ENCODE results near the gene DLG1. TPM values are rescaled to one million over a fixed set of nuclear protein-coding genes. Genes with fewer than 3 reads are reported as not detected.
"Not testable (repeated sequence)": the region's sequence is repeated elsewhere in the genome, so short reads cannot be mapped to it uniquely, and the experiment has no call there.

DLG1 gene
- total RNA-seq, 1 donor from 2014 or later = 60.1 TPM

GRCh38 chr3:197068077-197068476 is 230.3 kb downstream of the DLG1 start:
- no peaks in the 10 kb centered on the region for H3K9me3 ChIP-seq (replicated peaks)
- no peaks in the 10 kb centered on the region for H3K27me3 ChIP-seq (ENCODE audit: low read depth)
- H3K27ac ChIP-seq (replicated peaks) = no peak overlapping the region
- intact Hi-C loops (cut with micrococcal nuclease) = no loop called here
- H3K4me3 ChIP-seq = no peak overlapping the region
- no peak for DNase-seq
- H3K36me3 ChIP-seq = peaks cover 33% of the 10 kb centered on the region
- no peak for TF ChIP-seq CTCF (IDR thresholded peaks at IDR 0.05; ENCODE audit: borderline replicate concordance)
- H3K4me1 ChIP-seq = no peaks in the 10 kb centered on the region

GRCh38 chr3:197064771-197065170 is 233.6 kb downstream of the DLG1 start:
- H3K4me1 ChIP-seq = no peaks in the 10 kb centered on the region
- H3K36me3 ChIP-seq = peaks cover 63% of the 10 kb centered on the region
- no peak for TF ChIP-seq CTCF (IDR thresholded peaks at IDR 0.05; ENCODE audit: borderline replicate concordance)
- no peaks in the 10 kb centered on the region for H3K9me3 ChIP-seq (replicated peaks)
- DNase-seq = no peak
- intact Hi-C loops (cut with micrococcal nuclease) = no loop called here
- H3K27me3 ChIP-seq (ENCODE audit: low read depth) = no peaks in the 10 kb centered on the region
- H3K27ac ChIP-seq (replicated peaks) = no peak overlapping the region
- H3K4me3 ChIP-seq = no peak overlapping the region

- no peak overlapping the region for H3K4me3 ChIP-seq
- DNase-seq = no peak
- H3K4me1 ChIP-seq = no peaks in the 10 kb centered on the region
- no peak overlapping the region for H3K27ac ChIP-seq (replicated peaks)
- H3K36me3 ChIP-seq = peaks cover 86% of the 10 kb centered on the region
- no peak for TF ChIP-seq CTCF (IDR thresholded peaks at IDR 0.05; ENCODE audit: borderline replicate concordance)
- H3K27me3 ChIP-seq (ENCODE audit: low read depth) = no peaks in the 10 kb centered on the region
- H3K9me3 ChIP-seq (replicated peaks) = no peaks in the 10 kb centered on the region
- intact Hi-C loops (cut with micrococcal nuclease) = no loop called here
Observed at GRCh38 chr3:197062446-197062845, 236.0 kb downstream of the DLG1 start.

DNA sequence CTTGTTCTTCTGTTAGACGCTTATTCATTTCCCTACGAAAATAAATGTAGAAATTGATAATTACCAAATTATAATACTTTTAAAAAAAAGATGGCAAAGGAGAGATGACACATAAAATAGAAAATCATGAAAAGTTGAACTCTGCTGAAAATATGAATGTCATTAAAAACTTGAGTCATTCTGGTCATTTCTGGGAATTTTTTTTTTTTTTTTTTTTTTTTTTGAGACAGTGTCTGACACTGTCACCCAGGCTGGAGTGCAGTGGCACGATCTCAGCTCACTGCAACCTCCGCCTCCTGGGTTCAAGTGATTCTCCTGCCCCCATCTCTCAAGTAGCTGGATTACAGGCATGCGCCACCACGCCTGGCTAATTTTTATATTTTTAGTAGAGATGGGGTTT is 246.8 kb downstream of the DLG1 start:
- H3K36me3 ChIP-seq = peaks cover 81% of the 10 kb centered on the region
- H3K4me1 ChIP-seq; H3K27ac ChIP-seq (replicated peaks); H3K27me3 ChIP-seq (ENCODE audit: low read depth); DNase-seq; H3K4me3 ChIP-seq; intact Hi-C loops (cut with micrococcal nuclease); H3K9me3 ChIP-seq (replicated peaks): not testable (repeated sequence)

- DNase-seq = no peak
- H3K9me3 ChIP-seq (replicated peaks) = no peaks in the 10 kb centered on the region
- no peaks in the 10 kb centered on the region for H3K4me1 ChIP-seq
- H3K4me3 ChIP-seq = no peak overlapping the region
- no peak for TF ChIP-seq CTCF (IDR thresholded peaks at IDR 0.05; ENCODE audit: borderline replicate concordance)
- H3K27ac ChIP-seq (replicated peaks) = no peak overlapping the region
- intact Hi-C loops (cut with micrococcal nuclease) = no loop called here
- peaks cover 79% of the 10 kb centered on the region for H3K36me3 ChIP-seq
- no peaks in the 10 kb centered on the region for H3K27me3 ChIP-seq (ENCODE audit: low read depth)
Observed at GRCh38 chr3:197050511-197050910, 247.9 kb downstream of the DLG1 start.

DNA sequence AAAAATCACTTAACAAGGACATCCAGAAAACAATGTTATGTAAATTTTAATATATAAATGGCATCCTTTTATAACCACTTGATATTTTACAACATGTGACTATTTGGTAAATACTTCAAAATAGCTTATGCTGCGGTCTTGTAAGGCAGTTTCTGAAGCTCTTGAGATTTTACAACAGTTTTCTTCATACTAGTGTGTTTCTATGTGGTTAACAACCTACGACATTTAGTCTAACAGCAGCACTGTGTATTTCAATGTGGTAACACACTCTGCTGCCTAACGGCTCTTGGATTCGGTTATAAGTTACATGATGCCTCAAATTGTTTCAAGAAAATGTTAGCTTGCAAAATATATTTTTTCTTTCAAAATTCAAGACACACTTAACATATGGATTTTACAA is 255.9 kb downstream of the DLG1 start:
- intact Hi-C loops (cut with micrococcal nuclease) = no loop called here
- Histone ChIP-seq H3K27ac (replicated peaks) (no peak overlapping the region), H3K9me3 (replicated peaks) (no peaks in the 10 kb centered on the region), H3K36me3 (peaks cover 27% of the 10 kb centered on the region), H3K4me3 (no peak overlapping the region), H3K27me3 (ENCODE audit: low read depth) (no peaks in the 10 kb centered on the region), H3K4me1 (no peaks in the 10 kb centered on the region)
- no peak for TF ChIP-seq CTCF (IDR thresholded peaks at IDR 0.05; ENCODE audit: borderline replicate concordance)
- no peak for DNase-seq

Data from left ventricle myocardium inferior (tissue), 1 donor.